HFFc6 (cell line): ENCODE data around the gene FGF3. TPM values are rescaled to one million over a fixed set of nuclear protein-coding genes. Genes with fewer than 3 reads are reported as not detected.

Experiments
- DNase-seq: peaks from one replicate; pipeline ENCODE4 v3.0.0-alpha.2; 2018
- H3K27ac Mint-ChIP-seq: 2 replicates; pipeline ENCODE4 v1.8.0; 2020; ENCODE audit warnings: mild to moderate bottlenecking, mixed read lengths
- H3K27me3 Mint-ChIP-seq: 2 replicates; pipeline ENCODE4 v1.8.0; 2021; ENCODE audit warnings: mild to moderate bottlenecking, moderate library complexity, mixed read lengths; ENCODE audit not compliant: insufficient read depth
- H3K36me3 Mint-ChIP-seq: 2 replicates; pipeline ENCODE4 v1.8.0; 2021; ENCODE audit warnings: low read depth, mixed read lengths
- H3K4me1 Mint-ChIP-seq: 2 replicates; pipeline ENCODE4 v1.8.0; 2020; ENCODE audit warnings: low read depth, mixed read lengths
- H3K4me3 Mint-ChIP-seq: 2 replicates; pipeline ENCODE4 v1.8.0; 2020; ENCODE audit warnings: mild to moderate bottlenecking, moderate library complexity, mixed read lengths
- H3K9me3 Mint-ChIP-seq: 2 replicates; pipeline ENCODE4 v1.8.0; 2020; ENCODE audit warnings: mild to moderate bottlenecking, mixed read lengths
- total RNA-seq, 6 experiments: library from RNA; stranded (reverse); fragmentation: NEBNext Ultra II Directional; extraction: Animal tissue kit (Norgen Biotek cat#: 25700); gene quantifications; 2 replicates in 1 of 6; 3 replicates in 5 of 6; pipeline ENCODE4 v1.2.3, GENCODE V29; 2021
- TF ChIP-seq, protein P1 (sequence below): fragments of 200-600 bp; sonication (generic); IDR thresholded peaks from 2 replicates; pipeline ENCODE4 v1.5.0; 2021; ENCODE audit warnings: antibody characterized with exemption, mild to moderate bottlenecking

The FGF3 gene
- total RNA-seq, 6 experiments from 2014 or later: not detected

DNA sequence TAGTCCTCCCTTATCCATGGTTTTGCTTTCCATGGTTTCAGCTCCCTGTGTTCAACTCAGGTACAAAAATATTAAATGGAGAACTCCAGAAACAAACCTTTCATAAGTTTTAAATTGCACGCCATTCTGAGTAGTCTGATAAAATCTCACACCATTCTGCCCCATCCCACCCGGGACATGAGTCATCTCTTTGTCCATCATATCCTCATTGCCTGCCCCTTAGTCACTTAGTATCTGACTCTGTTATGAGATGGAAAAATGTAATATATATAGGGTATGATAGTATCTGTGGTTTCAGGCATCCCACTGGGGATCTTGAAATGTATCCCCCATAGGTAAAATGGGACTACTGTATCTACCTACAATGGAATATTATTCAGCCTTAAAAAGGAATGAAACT, 35.5 kb upstream of the FGF3 start:
- Mint-ChIP-seq H3K36me3 (no peaks in the 10 kb centered on the region; the same call in 1 of the 2 replicates), H3K9me3 (peaks cover 11% of the 10 kb centered on the region; the same call in 1 of the 2 replicates), H3K27me3 (peaks cover 22% of the 10 kb centered on the region), H3K4me1 (peaks cover 8% of the 10 kb centered on the region), H3K27ac (no peak overlapping the region), H3K4me3 (no peak overlapping the region)
- DNase-seq: peak; percentile 49
- TF ChIP-seq, protein P1, sequence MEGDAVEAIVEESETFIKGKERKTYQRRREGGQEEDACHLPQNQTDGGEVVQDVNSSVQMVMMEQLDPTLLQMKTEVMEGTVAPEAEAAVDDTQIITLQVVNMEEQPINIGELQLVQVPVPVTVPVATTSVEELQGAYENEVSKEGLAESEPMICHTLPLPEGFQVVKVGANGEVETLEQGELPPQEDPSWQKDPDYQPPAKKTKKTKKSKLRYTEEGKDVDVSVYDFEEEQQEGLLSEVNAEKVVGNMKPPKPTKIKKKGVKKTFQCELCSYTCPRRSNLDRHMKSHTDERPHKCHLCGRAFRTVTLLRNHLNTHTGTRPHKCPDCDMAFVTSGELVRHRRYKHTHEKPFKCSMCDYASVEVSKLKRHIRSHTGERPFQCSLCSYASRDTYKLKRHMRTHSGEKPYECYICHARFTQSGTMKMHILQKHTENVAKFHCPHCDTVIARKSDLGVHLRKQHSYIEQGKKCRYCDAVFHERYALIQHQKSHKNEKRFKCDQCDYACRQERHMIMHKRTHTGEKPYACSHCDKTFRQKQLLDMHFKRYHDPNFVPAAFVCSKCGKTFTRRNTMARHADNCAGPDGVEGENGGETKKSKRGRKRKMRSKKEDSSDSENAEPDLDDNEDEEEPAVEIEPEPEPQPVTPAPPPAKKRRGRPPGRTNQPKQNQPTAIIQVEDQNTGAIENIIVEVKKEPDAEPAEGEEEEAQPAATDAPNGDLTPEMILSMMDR: no peak

DNA sequence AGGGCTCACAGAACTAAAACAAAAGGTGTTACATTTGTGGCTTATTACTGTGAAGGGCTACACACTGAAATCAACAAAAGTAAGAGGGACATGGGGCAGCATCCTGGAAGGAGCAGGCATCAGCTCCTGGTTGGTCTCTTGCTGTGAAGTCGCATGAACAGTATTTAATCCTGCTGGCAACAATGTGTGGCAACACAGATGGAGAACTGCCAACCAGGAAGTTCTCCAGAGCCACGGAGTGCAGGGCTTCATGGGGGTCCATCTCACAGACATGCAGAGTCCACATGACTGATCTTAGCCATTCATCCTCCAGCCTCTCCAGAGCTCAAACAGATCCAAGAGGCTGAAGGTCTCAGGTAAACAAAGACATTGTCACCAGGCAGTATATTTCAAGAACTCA, 32.8 kb upstream of the FGF3 start:
- no peak overlapping the region for H3K27ac Mint-ChIP-seq
- no peak for DNase-seq
- peaks cover 8% of the 10 kb centered on the region for H3K4me1 Mint-ChIP-seq
- H3K27me3 Mint-ChIP-seq: peaks cover 13% of the 10 kb centered on the region
- TF ChIP-seq, protein P1: no peak
- H3K9me3 Mint-ChIP-seq: peaks cover 16% of the 10 kb centered on the region; the same call in 1 of the 2 replicates
- H3K36me3 Mint-ChIP-seq: peaks cover 5% of the 10 kb centered on the region; the same call in 1 of the 2 replicates
- H3K4me3 Mint-ChIP-seq: no peak overlapping the region

DNA sequence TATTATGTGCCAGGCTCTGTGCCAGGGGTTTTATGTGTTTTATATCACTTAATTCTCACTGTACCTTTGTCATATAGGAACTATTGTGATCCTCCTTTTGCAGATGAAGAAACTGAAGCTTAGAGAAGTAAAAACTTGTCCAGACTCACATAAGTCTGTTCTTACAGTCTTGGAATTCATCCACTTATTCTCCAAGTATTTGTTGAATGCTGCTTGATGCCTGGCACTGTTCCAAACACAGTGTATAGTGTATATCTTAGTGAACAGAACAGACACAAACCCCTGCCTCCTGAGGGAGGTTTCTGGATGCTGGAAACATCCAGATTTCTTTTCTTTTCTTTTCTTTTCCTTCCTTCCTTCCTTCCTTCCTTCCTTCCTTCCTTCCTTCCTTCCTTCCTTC, 29.0 kb upstream of the FGF3 start:
- Mint-ChIP-seq H3K9me3 (peaks cover 15% of the 10 kb centered on the region; the same call in 1 of the 2 replicates), H3K27ac (no peak overlapping the region), H3K27me3 (peaks cover 15% of the 10 kb centered on the region), H3K4me1 (no peaks in the 10 kb centered on the region), H3K4me3 (no peak overlapping the region), H3K36me3 (peaks cover 5% of the 10 kb centered on the region; the same call in 1 of the 2 replicates)
- TF ChIP-seq, protein P1: no peak
- no peak for DNase-seq

DNA sequence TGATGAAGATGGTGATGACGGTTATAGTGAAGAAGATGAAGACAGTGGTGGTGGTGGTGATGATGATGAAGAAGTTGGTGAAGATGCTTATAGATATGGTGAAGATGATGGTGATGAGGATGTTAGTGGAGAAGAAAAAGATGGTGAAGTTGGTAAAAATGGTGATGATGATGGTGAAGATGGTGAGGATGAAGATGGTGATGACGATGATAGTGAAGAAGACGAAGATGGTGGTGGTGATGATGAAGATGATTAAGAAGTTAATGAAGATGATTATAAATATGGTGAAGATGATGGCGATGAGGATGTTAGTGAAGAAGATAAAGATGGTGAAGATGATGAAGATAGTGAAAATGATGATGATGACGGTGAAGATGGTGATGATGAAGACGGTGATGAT, 25.2 kb upstream of the FGF3 start:
- no peak overlapping the region for H3K27ac Mint-ChIP-seq

DNA sequence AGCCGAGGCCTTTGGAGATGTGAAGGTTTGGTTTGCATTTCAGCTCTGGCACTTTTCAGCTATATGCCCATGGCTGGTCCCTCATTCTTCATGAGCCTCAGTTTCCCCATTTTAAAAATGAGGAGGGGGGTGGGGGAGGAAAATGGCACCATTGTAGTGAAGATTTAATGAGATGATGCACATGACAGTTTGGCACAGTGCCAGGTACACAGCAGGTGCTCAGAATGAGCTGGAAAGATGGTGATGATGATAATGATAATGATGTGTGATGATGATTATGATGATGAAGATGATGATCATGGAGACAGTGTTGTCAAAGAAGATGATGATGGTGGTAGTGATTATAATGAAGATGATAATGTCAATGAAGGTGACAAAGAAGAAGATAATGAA, 24.3 kb upstream of the FGF3 start:
- TF ChIP-seq, protein P1: no peak
- H3K4me1 Mint-ChIP-seq: no peaks in the 10 kb centered on the region
- peaks cover 22% of the 10 kb centered on the region for H3K27me3 Mint-ChIP-seq
- no peaks in the 10 kb centered on the region; the same call in 1 of the 2 replicates for H3K9me3 Mint-ChIP-seq
- H3K27ac Mint-ChIP-seq: no peak overlapping the region
- peaks cover 5% of the 10 kb centered on the region; the same call in 1 of the 2 replicates for H3K36me3 Mint-ChIP-seq
- DNase-seq: no peak
- no peak overlapping the region for H3K4me3 Mint-ChIP-seq

More for the DNA sequence above, 25.2 kb upstream of the FGF3 start:
- TF ChIP-seq, protein P1: no peak
- Mint-ChIP-seq H3K4me1 (no peaks in the 10 kb centered on the region), H3K27me3 (peaks cover 21% of the 10 kb centered on the region), H3K9me3 (peaks cover 4% of the 10 kb centered on the region; the same call in 1 of the 2 replicates), H3K36me3 (peaks cover 10% of the 10 kb centered on the region), H3K4me3 (no peak overlapping the region)
- DNase-seq: no peak
